ENCODE measurements around the gene CTIF.

DNA sequence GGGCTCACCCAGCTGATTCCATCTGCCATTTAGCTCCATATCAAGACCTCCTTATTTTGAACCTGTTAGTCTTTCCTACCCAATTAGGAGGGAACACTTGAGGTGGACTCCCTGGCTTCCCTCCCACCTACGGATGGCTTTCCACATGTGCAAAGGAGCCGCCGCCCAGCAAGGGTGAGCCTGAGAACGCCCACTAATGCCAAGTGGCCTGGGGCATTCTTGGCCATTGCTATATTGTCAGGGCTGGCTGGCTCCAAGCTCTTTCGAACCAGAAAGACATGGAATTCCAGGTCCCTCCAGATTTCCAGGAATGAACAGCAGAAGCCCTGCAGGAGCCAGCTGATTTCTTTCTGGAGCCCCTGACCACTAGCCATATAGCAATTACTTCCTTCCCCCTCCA is 215.7 kb downstream of the CTIF start:
- TF ChIP-seq POLR2A (IDR thresholded peaks at IDR 0.05) (no peak), POLR2AphosphoS5 (IDR thresholded peaks at IDR 0.05) (no peak)
- TF ChIP-seq, protein P1, sequence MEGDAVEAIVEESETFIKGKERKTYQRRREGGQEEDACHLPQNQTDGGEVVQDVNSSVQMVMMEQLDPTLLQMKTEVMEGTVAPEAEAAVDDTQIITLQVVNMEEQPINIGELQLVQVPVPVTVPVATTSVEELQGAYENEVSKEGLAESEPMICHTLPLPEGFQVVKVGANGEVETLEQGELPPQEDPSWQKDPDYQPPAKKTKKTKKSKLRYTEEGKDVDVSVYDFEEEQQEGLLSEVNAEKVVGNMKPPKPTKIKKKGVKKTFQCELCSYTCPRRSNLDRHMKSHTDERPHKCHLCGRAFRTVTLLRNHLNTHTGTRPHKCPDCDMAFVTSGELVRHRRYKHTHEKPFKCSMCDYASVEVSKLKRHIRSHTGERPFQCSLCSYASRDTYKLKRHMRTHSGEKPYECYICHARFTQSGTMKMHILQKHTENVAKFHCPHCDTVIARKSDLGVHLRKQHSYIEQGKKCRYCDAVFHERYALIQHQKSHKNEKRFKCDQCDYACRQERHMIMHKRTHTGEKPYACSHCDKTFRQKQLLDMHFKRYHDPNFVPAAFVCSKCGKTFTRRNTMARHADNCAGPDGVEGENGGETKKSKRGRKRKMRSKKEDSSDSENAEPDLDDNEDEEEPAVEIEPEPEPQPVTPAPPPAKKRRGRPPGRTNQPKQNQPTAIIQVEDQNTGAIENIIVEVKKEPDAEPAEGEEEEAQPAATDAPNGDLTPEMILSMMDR (IDR thresholded peaks at IDR 0.05 in 8 of 11, conservative IDR thresholded peaks at IDR 0.05 in 3 of 11): no peak
